HG03378 (cell line): ENCODE measurements around the gene BBOX1.
"Not testable (repeated sequence)": the region's sequence is repeated elsewhere in the genome, so short reads cannot be mapped to it uniquely, and the experiment has no call there.

Experiments used
- ATAC-seq: cut with Tn5 transposase; IDR thresholded peaks from one replicate; pipeline ENCODE4 v1.9.1; 2021; ENCODE audit warnings: mild to moderate bottlenecking, moderate library complexity; ENCODE audit not compliant: unreplicated experiment

BBOX1 gene

GRCh38 chr11:27083241-27083640 is 42.6 kb downstream of the BBOX1 start:
- ATAC-seq: no peak

GRCh38 chr11:27083782-27084181 is 43.2 kb downstream of the BBOX1 start:
- no peak for ATAC-seq

GRCh38 chr11:27084518-27084917 is 43.9 kb downstream of the BBOX1 start:
- no peak for ATAC-seq

- no peak for ATAC-seq
Observed at GRCh38 chr11:27085111-27085510, 44.5 kb downstream of the BBOX1 start.

- no peak for ATAC-seq
Observed at GRCh38 chr11:27085605-27086004, 45.0 kb downstream of the BBOX1 start.

- ATAC-seq: no peak
Observed at GRCh38 chr11:27087432-27087831, 46.8 kb downstream of the BBOX1 start.

- ATAC-seq: no peak
Observed at GRCh38 chr11:27088353-27088752, 47.7 kb downstream of the BBOX1 start.

- ATAC-seq: no peak
Observed at GRCh38 chr11:27089746-27090145, 49.1 kb downstream of the BBOX1 start.

- ATAC-seq: not testable (repeated sequence)
Observed at GRCh38 chr11:27090357-27090948, 49.8 kb downstream of the BBOX1 start.

GRCh38 chr11:27094120-27094519 is 53.5 kb downstream of the BBOX1 start:
- ATAC-seq: no peak

- no peak for ATAC-seq
Observed at GRCh38 chr11:27095059-27095458, 54.4 kb downstream of the BBOX1 start.

GRCh38 chr11:27095887-27096286 is 55.3 kb downstream of the BBOX1 start:
- no peak for ATAC-seq

GRCh38 chr11:27097551-27097950 is 56.9 kb downstream of the BBOX1 start:
- ATAC-seq: no peak

- ATAC-seq: no peak
Observed at GRCh38 chr11:27100534-27100933, 59.9 kb downstream of the BBOX1 start.

- no peak for ATAC-seq
Observed at GRCh38 chr11:27107548-27107947, 66.9 kb downstream of the BBOX1 start.

GRCh38 chr11:27108809-27109208 is 68.2 kb downstream of the BBOX1 start:
- ATAC-seq: no peak

- ATAC-seq: no peak
Observed at GRCh38 chr11:27111896-27112295, 71.3 kb downstream of the BBOX1 start.

- no peak for ATAC-seq
Observed at GRCh38 chr11:27112946-27113345, 72.3 kb downstream of the BBOX1 start.

- no peak for ATAC-seq
Observed at GRCh38 chr11:27115051-27115650, 74.5 kb downstream of the BBOX1 start.

GRCh38 chr11:27116684-27117083 is 76.1 kb downstream of the BBOX1 start:
- ATAC-seq: no peak

GRCh38 chr11:27118371-27118770 is 77.8 kb downstream of the BBOX1 start:
- ATAC-seq: no peak

- no peak for ATAC-seq
Observed at GRCh38 chr11:27118949-27119348, 78.3 kb downstream of the BBOX1 start.

- no peak for ATAC-seq
Observed at GRCh38 chr11:27119396-27119795, 78.8 kb downstream of the BBOX1 start.
